ENCODE data around the gene ZNF652. TPM values are rescaled to one million over a fixed set of nuclear protein-coding genes. Genes with fewer than 3 reads are reported as not detected.
A peak's percentile ranks its signal among the peaks of the same experiment; 100 is the strongest.

ZNF652 gene
- total and polyA plus RNA-seq, 2 donors (not counting 1 experiment from before 2014, with no cell fraction given): 7.8 to 10.2 TPM

DNA sequence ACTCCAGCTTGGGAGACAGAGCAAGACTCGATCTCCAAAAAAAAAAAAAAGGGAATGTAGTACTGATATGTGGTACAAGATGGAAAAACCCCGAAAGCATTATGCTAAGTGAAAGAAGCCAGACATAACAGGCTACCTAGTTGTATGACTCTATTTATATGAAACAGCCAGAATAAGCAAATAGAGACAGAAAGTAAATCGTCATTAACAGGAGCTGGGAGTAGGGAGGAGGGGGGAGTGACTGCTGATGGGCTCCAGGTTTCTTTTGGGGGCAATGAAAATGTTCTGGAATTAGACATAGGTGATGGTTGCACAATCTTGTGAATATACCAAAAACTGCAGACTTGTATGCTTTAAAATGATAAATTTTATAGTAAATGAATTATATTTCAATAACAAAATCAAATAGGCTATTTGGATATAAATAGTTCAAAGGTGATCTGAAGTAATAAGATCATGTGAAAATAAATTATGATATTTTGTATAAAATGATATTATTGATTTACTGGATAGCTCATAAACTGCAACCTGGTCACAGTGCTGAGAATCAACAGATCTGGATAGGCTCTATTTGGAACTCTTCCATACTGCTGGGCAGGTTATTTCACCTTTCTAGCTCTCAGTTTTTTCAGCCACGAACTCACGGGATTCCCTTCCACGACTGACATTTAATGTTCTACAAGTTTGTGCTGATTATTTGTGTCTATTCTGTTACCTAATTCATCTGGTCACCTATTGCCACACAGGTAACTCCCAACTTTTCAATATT, 27.1 kb downstream of the ZNF652 start:
- H4K20me1 ChIP-seq (ENCODE audit: control insufficient read depth, extremely low read depth, insufficient read depth, low read length): peaks cover 2% of the 10 kb centered on the region

DNA sequence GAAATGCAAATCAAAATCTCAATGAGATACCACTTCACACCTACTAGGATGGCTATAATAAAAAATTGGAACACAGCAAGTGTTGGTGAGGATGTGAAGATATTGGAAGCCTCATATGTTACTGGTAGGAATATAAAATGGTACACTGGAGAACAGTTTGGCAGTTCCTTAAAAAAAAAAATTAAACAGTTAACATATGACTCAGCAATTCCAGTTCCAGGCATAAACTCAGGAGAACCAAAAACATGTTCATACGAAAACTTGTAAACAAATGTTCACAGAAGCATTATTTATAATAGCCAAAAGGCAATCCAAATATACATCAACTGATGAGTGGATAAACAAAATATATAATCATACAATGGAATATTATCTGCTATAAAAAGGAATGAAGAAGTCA, 28.2 kb downstream of the ZNF652 start:
- peaks cover 21% of the 10 kb centered on the region for H3K79me2 ChIP-seq (ENCODE audit: control insufficient read depth, insufficient read depth, low read length)
- peak in 1 of 2 donors; percentile 51 for DNase-seq (ENCODE audit: low read depth in 2 of 2)
- TF ChIP-seq EZH2 (IDR thresholded peaks at IDR 0.05; ENCODE audit: low read length, missing control alignments): no peak
- TF ChIP-seq, protein P1, sequence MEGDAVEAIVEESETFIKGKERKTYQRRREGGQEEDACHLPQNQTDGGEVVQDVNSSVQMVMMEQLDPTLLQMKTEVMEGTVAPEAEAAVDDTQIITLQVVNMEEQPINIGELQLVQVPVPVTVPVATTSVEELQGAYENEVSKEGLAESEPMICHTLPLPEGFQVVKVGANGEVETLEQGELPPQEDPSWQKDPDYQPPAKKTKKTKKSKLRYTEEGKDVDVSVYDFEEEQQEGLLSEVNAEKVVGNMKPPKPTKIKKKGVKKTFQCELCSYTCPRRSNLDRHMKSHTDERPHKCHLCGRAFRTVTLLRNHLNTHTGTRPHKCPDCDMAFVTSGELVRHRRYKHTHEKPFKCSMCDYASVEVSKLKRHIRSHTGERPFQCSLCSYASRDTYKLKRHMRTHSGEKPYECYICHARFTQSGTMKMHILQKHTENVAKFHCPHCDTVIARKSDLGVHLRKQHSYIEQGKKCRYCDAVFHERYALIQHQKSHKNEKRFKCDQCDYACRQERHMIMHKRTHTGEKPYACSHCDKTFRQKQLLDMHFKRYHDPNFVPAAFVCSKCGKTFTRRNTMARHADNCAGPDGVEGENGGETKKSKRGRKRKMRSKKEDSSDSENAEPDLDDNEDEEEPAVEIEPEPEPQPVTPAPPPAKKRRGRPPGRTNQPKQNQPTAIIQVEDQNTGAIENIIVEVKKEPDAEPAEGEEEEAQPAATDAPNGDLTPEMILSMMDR (conservative IDR thresholded peaks at IDR 0.05 in 1 of 2, IDR thresholded peaks at IDR 0.05 in 1 of 2; ENCODE audit: low read depth in 1 of 2, low read length in 2 of 2): no peak
- H3K9me3 ChIP-seq (ENCODE audit: control insufficient read depth, insufficient read depth, low read depth, low read length): no peaks in the 10 kb centered on the region
- H3K27ac ChIP-seq (ENCODE audit: insufficient read depth, low read length): no peak overlapping the region
- H3K27me3 ChIP-seq (ENCODE audit: control insufficient read depth, insufficient read depth, low read length): no peaks in the 10 kb centered on the region
- no peaks in the 10 kb centered on the region for H3K4me1 ChIP-seq (ENCODE audit: control insufficient read depth, extremely low read depth, insufficient read depth, low read length)
- H3K4me3 ChIP-seq (replicated peaks in 1 of 4; ENCODE audit: control extremely low read depth in 1 of 4, insufficient read depth in 1 of 4, low read depth in 3 of 4, low read length in 4 of 4): no peak overlapping the region
- no peaks in the 10 kb centered on the region for H3K36me3 ChIP-seq (ENCODE audit: control insufficient read depth, insufficient read depth, low read length)
- H2AFZ ChIP-seq (ENCODE audit: low read length): no peak overlapping the region
- H3K9ac ChIP-seq (ENCODE audit: insufficient read depth, low read length): no peak overlapping the region
- peak overlapping the region; percentile 0 for H3K4me2 ChIP-seq (ENCODE audit: extremely low read depth, insufficient read depth, low read length)
- peaks cover 2% of the 10 kb centered on the region for H4K20me1 ChIP-seq (ENCODE audit: control insufficient read depth, extremely low read depth, insufficient read depth, low read length)

More for the DNA sequence above, 27.1 kb downstream of the ZNF652 start:
- no peaks in the 10 kb centered on the region for H3K36me3 ChIP-seq (ENCODE audit: control insufficient read depth, insufficient read depth, low read length)
- H3K4me1 ChIP-seq (ENCODE audit: control insufficient read depth, extremely low read depth, insufficient read depth, low read length): no peaks in the 10 kb centered on the region
- peak in 1 of 2 donors; percentile 31 for DNase-seq (ENCODE audit: low read depth in 2 of 2)
- no peak overlapping the region for H3K27ac ChIP-seq (ENCODE audit: insufficient read depth, low read length)
- peak overlapping the region; percentile 13 for H3K4me2 ChIP-seq (ENCODE audit: extremely low read depth, insufficient read depth, low read length)
- H3K27me3 ChIP-seq (ENCODE audit: control insufficient read depth, insufficient read depth, low read length): no peaks in the 10 kb centered on the region
- H3K4me3 ChIP-seq (replicated peaks in 1 of 4; ENCODE audit: control extremely low read depth in 1 of 4, insufficient read depth in 1 of 4, low read depth in 3 of 4, low read length in 4 of 4): no peak overlapping the region
- H3K79me2 ChIP-seq (ENCODE audit: control insufficient read depth, insufficient read depth, low read length): peaks cover 25% of the 10 kb centered on the region
- TF ChIP-seq EZH2 (IDR thresholded peaks at IDR 0.05; ENCODE audit: low read length, missing control alignments): no peak
- TF ChIP-seq, protein P1 (conservative IDR thresholded peaks at IDR 0.05 in 1 of 2, IDR thresholded peaks at IDR 0.05 in 1 of 2; ENCODE audit: low read depth in 1 of 2, low read length in 2 of 2): no peak
- no peaks in the 10 kb centered on the region for H3K9me3 ChIP-seq (ENCODE audit: control insufficient read depth, insufficient read depth, low read depth, low read length)
- H2AFZ ChIP-seq (ENCODE audit: low read length): no peak overlapping the region
- no peak overlapping the region for H3K9ac ChIP-seq (ENCODE audit: insufficient read depth, low read length)

DNA sequence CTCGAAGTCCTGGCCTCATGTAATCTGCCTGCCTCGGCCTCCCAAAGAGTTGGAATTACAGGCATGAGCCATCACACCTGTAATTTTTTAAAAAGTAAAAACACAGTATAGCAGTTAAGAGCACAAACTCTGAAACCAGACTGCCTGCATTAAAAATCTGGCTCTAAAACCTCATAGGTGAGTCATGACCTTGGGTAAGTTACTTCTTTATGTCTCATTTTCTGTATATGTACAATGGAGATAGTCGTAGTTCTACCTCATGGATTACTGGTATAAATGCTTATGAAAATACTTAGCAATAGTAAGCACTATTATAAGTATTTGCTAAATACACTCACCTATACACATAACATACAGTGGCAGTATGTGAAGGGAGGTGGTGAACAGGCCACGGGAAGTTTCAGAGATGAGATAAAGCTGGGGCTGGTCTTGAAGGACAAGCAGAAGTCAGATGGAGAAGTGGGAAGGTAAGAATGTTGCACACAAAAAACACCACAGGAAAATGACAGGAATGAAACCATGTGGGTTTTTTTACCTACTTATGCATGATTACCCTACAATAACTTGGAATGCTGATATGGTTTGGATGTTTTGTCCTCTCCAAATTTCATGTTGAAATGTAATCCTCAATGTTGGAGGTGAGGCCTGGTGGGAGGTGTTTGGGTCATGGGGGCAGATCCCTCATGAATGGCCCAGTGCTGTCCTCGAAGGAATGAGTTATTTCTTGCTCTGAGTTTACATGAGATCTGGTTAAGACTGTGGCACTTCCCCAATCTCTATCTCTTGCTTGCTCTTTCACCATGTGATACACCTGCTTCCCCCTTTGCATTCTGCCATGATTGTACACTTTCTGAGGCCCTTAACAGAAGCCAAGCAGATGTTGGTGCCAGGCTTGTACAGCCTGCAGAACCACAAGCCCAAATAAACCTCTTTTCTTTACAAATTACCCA, 33.9 kb downstream of the ZNF652 start:
- Histone ChIP-seq H3K4me1 (ENCODE audit: control insufficient read depth, extremely low read depth, insufficient read depth, low read length) (no peaks in the 10 kb centered on the region), H4K20me1 (ENCODE audit: control insufficient read depth, extremely low read depth, insufficient read depth, low read length) (no peaks in the 10 kb centered on the region), H3K9me3 (ENCODE audit: control insufficient read depth, insufficient read depth, low read depth, low read length) (no peaks in the 10 kb centered on the region), H3K27ac (ENCODE audit: insufficient read depth, low read length) (no peak overlapping the region), H3K9ac (ENCODE audit: insufficient read depth, low read length) (no peak overlapping the region), H2AFZ (ENCODE audit: low read length) (no peak overlapping the region), H3K79me2 (ENCODE audit: control insufficient read depth, insufficient read depth, low read length) (peaks cover 10% of the 10 kb centered on the region), H3K4me2 (ENCODE audit: extremely low read depth, insufficient read depth, low read length) (no peak overlapping the region), H3K4me3 (replicated peaks in 1 of 4; ENCODE audit: control extremely low read depth in 1 of 4, insufficient read depth in 1 of 4, low read depth in 3 of 4, low read length in 4 of 4) (no peak overlapping the region), H3K36me3 (ENCODE audit: control insufficient read depth, insufficient read depth, low read length) (no peaks in the 10 kb centered on the region), H3K27me3 (ENCODE audit: control insufficient read depth, insufficient read depth, low read length) (no peaks in the 10 kb centered on the region)
- TF ChIP-seq, protein P1 (conservative IDR thresholded peaks at IDR 0.05 in 1 of 2, IDR thresholded peaks at IDR 0.05 in 1 of 2; ENCODE audit: low read depth in 1 of 2, low read length in 2 of 2): no peak
- TF ChIP-seq EZH2 (IDR thresholded peaks at IDR 0.05; ENCODE audit: low read length, missing control alignments): no peak
- DNase-seq (ENCODE audit: low read depth in 2 of 2): peak in 1 of 2 donors; percentile 69
